Right lobe of liver (tissue), 4 donors: ENCODE measurements around the gene KLF15.

Experiments used
- POLR2A ChIP-seq: fragments of 450-650 bp; IDR thresholded peaks from one replicate; pipeline ENCODE4 v1.6.1; 2017; ENCODE audit warnings: antibody characterized with exemption, mild to moderate bottlenecking
- TF ChIP-seq, protein P1 (sequence below), 4 donors: fragments of 200-600 bp in 3 of 4; fragments of 450-650 bp in 1 of 4; IDR thresholded peaks; one replicate each; pipeline versions ENCODE4 v1.5.1 to v1.8.0; 2016 to 2022; ENCODE audit warnings: antibody characterized with exemption in 4 of 4, mild to moderate bottlenecking in 2 of 4
- donor health status: DM: no; HTN: no; CAD: no.
- donor health status: DM: no; HTN: no; CAD: no.
- donor health status: DM: no; HTN: yes; CAD: no.

DNA sequence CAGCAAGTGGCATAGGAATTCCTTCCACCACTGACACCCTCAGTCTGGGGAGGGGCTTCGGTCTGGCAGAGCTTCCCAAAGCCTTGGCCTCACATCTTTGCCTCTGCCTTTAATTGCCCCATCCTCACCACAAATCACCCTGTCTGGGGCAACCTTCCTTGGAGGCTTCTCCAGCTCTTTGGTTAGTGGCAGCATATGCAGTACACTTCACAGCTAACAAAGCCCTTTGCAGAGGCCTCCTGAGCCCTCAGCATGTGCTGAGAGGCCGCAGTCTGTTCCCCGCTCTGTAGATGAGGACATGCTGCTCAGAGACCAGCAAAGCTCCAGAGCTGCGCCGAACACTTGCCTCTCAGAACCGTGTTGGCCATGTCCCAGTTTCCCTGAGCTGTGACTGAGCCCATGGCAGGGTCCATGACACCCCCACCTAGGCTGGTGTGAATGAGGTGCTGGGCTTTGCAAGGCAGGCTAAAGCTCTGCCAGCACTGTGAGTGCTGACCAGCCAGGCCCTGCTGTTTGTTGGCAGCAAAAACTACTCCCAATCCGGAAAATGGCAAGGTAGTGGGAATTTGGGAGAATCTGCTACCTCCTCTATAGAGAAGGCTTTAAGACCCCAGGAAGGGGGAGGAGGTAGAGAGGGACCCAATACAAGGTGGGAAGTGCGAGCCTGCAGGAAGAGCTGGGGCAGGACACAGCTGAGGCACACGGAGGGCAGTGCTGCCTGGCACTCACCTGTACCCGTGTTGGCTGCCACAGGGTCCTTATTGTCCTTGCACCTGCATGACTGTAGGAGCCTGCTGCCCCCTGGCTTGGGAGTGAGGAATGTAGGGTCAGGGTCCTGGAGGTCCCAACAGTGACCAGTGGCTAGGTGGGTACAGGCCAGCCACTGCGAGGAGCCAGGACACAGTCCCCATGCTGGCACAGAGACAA lies 8.4 kb upstream of the KLF15 start:
- TF ChIP-seq POLR2A = no peak
- TF ChIP-seq, protein P1, sequence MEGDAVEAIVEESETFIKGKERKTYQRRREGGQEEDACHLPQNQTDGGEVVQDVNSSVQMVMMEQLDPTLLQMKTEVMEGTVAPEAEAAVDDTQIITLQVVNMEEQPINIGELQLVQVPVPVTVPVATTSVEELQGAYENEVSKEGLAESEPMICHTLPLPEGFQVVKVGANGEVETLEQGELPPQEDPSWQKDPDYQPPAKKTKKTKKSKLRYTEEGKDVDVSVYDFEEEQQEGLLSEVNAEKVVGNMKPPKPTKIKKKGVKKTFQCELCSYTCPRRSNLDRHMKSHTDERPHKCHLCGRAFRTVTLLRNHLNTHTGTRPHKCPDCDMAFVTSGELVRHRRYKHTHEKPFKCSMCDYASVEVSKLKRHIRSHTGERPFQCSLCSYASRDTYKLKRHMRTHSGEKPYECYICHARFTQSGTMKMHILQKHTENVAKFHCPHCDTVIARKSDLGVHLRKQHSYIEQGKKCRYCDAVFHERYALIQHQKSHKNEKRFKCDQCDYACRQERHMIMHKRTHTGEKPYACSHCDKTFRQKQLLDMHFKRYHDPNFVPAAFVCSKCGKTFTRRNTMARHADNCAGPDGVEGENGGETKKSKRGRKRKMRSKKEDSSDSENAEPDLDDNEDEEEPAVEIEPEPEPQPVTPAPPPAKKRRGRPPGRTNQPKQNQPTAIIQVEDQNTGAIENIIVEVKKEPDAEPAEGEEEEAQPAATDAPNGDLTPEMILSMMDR (IDR thresholded peaks at IDR 0.05) = no peak
